GM12891 (cell line): ENCODE data around the gene NPIPA8.
"Not testable (repeated sequence)": the region's sequence is repeated elsewhere in the genome, so short reads cannot be mapped to it uniquely, and the experiment has no call there.

ENCODE experiments used
- POLR2A ChIP-seq: IDR thresholded peaks from 2 replicates; pipeline ENCODE4 v1.6.1; 2011; ENCODE audit warnings: low read depth, low read length, control low read depth
- POLR2AphosphoS5 ChIP-seq: IDR thresholded peaks from 2 replicates; pipeline ENCODE4 v1.6.1; 2011; ENCODE audit warnings: low read depth, low read length, control low read depth
- TAF1 ChIP-seq: IDR thresholded peaks from 2 replicates; pipeline ENCODE4 v1.6.1; 2011; ENCODE audit warnings: low read depth, low read length, control low read depth

- TF ChIP-seq TAF1, POLR2AphosphoS5, POLR2A: not testable (repeated sequence)
These were observed 48.3 kb upstream of the NPIPA8 start for GRCh38 chr16:18384869-18385268.
